ENCODE measurements around the gene ATP1B2. TPM values are rescaled to one million over a fixed set of nuclear protein-coding genes. Genes with fewer than 3 reads are reported as not detected.
"Not testable (repeated sequence)": the region's sequence is repeated elsewhere in the genome, so short reads cannot be mapped to it uniquely, and the experiment has no call there.

Gene ATP1B2
- total and polyA plus RNA-seq, 8 donors = 0.68 to 31.3 (median 26.4) TPM

- Histone ChIP-seq H3K27ac (no peak overlapping the region), H3K4me1 (peaks cover 0 to 2% of the 10 kb centered on the region in 2 donors), H3K9me3 (no peaks in the 10 kb centered on the region), H3K27me3 (no peaks in the 10 kb centered on the region), H3K4me3 (no peak overlapping the region), H3K36me3 (no peaks in the 10 kb centered on the region)
- DNase-seq = peak in 1 of 4 donors; percentile 7
- ATAC-seq = no peak
- intact Hi-C loops (cut with DNase I) = no loop called here
- no peak for TF ChIP-seq CTCF (IDR thresholded peaks at IDR 0.05)
Measured at GRCh38 chr17:7620835-7621234, 29.9 kb upstream of the ATP1B2 start.

GRCh38 chr17:7623661-7624060 is 27.1 kb upstream of the ATP1B2 start:
- Histone ChIP-seq H3K9me3 (no peaks in the 10 kb centered on the region), H3K36me3 (no peaks in the 10 kb centered on the region), H3K4me1 (peaks cover 10 to 20% of the 10 kb centered on the region in 2 donors), H3K4me3 (no peak overlapping the region), H3K27me3 (no peaks in the 10 kb centered on the region), H3K27ac (no peak overlapping the region)
- ATAC-seq (no peak), DNase-seq (no peak)
- intact Hi-C loops (cut with DNase I) = no loop called here
- no peak for TF ChIP-seq CTCF (IDR thresholded peaks at IDR 0.05)

GRCh38 chr17:7625749-7626148 is 25.0 kb upstream of the ATP1B2 start:
- ATAC-seq; H3K9me3 ChIP-seq; H3K27ac ChIP-seq; H3K27me3 ChIP-seq; H3K36me3 ChIP-seq; H3K4me3 ChIP-seq; intact Hi-C loops (cut with DNase I): not testable (repeated sequence)
- peak in 1 of 4 donors; percentile 24 for DNase-seq
- H3K4me1 ChIP-seq = peaks cover 10 to 20% of the 10 kb centered on the region in 2 donors

GRCh38 chr17:7626307-7626706 is 24.4 kb upstream of the ATP1B2 start:
- Histone ChIP-seq H3K9me3 (no peaks in the 10 kb centered on the region), H3K4me1 (peaks cover 10 to 20% of the 10 kb centered on the region in 2 donors), H3K36me3 (no peaks in the 10 kb centered on the region), H3K4me3 (peak overlapping the region; percentile 62 to 69), H3K27me3 (no peaks in the 10 kb centered on the region), H3K27ac (peak overlapping the region; percentile 83 to 85)
- intact Hi-C loops (cut with DNase I) = no loop called here
- no peak for TF ChIP-seq CTCF (IDR thresholded peaks at IDR 0.05)
- DNase-seq (peak in 2 of 4 donors; percentile 48 to 51), ATAC-seq (peak; percentile 9)

GRCh38 chr17:7626956-7627249 is 23.8 kb upstream of the ATP1B2 start:
- DNase-seq (no peak), ATAC-seq (no peak)
- Histone ChIP-seq H3K9me3 (no peaks in the 10 kb centered on the region), H3K27me3 (no peaks in the 10 kb centered on the region), H3K4me3 (peak overlapping the region; percentile 62 to 69), H3K4me1 (peaks cover 10 to 20% of the 10 kb centered on the region in 2 donors), H3K27ac (peak overlapping the region; percentile 83 to 85), H3K36me3 (no peaks in the 10 kb centered on the region)
- intact Hi-C loops (cut with DNase I) = no loop called here
- no peak for TF ChIP-seq CTCF (IDR thresholded peaks at IDR 0.05)

Measured in left lung (tissue), 10 donors.